Stimulated activated CD4-positive, alpha-beta T cell treated with anti-CD3 and anti-CD28 coated beads, Interleukin-15, amount 100 ng/mL, for 1 hour (primary cell): ENCODE data around the gene PARP8.
"Not testable (repeated sequence)": the region's sequence is repeated elsewhere in the genome, so short reads cannot be mapped to it uniquely, and the experiment has no call there.

ENCODE experiments used
- DNase-seq, 2 donors: peaks; one replicate each; pipeline ENCODE4 v3.0.0-alpha.2; 2020; ENCODE audit warnings: low read depth in 1 of 2, low spot score in 1 of 2

The PARP8 gene

DNA sequence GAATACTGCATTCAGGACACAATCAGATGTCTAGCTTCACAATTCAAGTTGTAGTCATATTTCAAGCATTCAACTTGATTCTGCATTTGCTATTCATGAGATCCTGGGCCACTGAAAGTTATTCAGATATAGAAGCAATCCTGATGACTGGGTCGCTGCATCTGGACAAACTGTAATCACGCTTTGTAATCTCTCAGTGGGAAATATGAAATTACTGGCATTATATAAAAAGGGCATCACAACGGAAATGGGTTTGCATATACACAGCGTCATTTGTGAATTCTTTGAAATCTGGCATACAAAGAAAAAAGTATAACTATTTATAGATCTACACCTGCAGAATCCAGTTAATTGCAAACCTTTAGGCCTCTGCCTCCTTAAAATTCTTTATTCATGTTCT lies 102.2 kb downstream of the PARP8 start:
- no peak for DNase-seq

GRCh38 chr5:50770441-50770840 lies 104.0 kb downstream of the PARP8 start:
- DNase-seq: no peak

- not testable (repeated sequence) for DNase-seq
These were observed 108.2 kb downstream of the PARP8 start for GRCh38 chr5:50774446-50775175.

DNA sequence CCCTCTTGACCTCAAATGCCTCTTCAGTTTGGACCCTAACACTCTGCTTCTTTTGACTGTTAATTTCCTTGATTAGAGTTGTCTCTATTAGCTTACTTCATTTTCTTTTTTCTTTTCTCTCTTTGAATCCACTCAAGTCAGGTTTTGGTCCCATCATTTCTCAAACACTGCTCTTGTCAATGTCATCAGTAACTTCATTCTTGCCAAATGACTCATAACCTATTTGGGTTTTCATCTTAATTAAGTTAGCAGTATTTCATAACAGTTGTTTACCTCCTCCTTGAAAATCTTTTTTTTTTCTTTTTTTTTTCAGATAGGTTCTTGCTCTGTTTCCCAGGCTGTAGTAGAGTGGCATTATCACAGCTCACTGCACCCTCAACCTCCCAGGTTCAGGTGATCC lies 119.6 kb downstream of the PARP8 start:
- DNase-seq: no peak

- no peak for DNase-seq
These were observed 125.4 kb downstream of the PARP8 start for GRCh38 chr5:50791813-50792212.

GRCh38 chr5:50792843-50793242 lies 126.4 kb downstream of the PARP8 start:
- DNase-seq: no peak

GRCh38 chr5:50794812-50795211 lies 128.4 kb downstream of the PARP8 start:
- no peak for DNase-seq

DNA sequence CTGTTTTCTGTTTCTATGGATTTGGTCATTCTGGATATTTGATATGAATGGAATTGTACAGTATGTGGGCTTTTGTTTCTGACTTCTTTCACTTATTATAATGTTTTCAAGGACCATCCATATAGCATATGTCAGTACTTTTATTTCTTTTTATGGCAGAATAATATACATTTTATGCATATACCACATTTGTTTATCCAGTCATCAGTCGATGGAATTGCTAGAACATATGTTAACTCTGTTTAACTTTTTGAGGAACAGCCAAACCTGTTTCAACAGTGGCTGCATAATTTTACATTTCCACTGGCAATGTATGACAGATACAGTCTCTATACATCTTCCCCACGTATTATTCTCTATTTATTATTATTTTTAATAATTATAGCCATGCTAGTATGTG lies 131.6 kb downstream of the PARP8 start:
- DNase-seq: no peak

DNA sequence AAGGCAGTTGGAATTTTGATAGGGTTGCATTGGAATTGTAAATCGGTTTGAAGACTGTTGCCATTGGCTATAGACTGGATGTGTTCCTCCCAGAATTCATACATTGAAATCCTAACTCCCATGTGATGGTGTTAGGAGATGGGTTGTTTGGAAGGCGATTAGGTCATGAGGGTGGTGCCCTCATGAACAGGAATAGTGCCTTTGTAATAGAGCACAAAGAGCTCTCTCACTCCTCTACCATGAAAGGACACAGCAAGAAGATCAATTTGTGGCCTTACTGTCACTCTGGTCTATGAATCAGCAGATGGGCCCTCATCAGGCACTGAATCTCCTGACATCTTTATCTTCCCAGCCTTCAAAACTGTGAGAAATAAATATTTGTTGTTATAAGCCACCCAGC lies 133.2 kb downstream of the PARP8 start:
- no peak for DNase-seq

- DNase-seq: no peak
These were observed 134.0 kb downstream of the PARP8 start for GRCh38 chr5:50800410-50800809.

GRCh38 chr5:50807661-50808060 lies 141.2 kb downstream of the PARP8 start:
- no peak for DNase-seq

DNA sequence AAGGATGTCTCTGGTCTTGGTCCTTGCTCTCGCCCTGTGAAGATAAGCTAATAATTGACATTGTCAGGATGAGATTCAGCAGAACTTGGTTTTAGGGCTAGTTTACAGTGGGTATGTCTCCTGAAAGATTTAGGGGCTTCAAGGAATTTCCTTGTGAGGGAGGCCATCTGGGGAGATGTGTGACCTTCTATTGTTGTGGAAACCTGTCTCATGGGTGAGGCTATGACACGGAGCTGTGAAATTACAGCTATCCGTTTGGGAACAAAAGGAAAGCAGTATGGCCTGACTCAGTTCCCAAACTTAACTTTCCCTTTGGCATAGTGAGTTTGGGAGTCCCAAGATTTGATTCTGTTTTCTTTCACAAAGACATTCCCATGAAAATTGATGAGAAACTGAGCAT lies 142.0 kb downstream of the PARP8 start:
- no peak for DNase-seq

GRCh38 chr5:50811746-50812145 lies 145.3 kb downstream of the PARP8 start:
- DNase-seq: not testable (repeated sequence)

GRCh38 chr5:50813691-50814090 lies 147.3 kb downstream of the PARP8 start:
- DNase-seq: no peak

DNA sequence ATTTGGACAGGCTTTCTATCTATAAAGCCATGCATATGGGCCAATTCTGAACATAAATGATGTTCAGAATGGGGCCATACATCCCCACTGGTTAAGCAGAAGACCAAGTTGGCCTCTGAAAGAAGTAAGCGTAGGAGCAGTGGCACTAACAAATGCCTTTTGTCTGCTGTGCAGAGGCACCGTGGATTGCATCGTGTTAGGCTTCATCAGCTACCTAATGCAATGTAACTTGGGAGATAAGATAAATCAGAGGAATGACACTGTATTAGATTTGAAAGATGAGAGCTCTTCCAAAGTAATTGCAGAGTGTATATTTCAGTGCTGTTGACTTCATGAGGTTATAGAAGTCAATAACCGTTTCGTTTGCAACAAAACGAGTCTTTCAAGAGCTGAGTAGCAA lies 148.1 kb downstream of the PARP8 start:
- DNase-seq: no peak

DNA sequence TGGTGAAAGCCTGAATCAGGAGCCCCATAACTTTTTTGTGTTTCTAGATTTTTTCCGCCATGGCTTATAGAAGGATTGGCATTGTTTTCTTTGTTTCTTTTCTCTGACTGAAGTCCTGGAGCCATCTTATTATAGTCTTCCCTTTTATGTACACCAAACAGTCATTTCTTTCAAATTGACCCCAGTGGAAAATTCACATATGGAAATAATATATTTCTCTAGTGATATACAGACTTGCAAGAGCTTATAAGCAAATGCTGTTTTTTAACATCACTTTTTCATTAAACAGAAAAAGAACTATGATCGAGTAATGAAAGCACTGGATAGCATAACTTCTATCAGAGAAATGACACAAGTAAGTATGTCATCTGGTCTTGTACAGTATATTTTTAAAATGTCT lies 155.6 kb downstream of the PARP8 start:
- no peak for DNase-seq

DNA sequence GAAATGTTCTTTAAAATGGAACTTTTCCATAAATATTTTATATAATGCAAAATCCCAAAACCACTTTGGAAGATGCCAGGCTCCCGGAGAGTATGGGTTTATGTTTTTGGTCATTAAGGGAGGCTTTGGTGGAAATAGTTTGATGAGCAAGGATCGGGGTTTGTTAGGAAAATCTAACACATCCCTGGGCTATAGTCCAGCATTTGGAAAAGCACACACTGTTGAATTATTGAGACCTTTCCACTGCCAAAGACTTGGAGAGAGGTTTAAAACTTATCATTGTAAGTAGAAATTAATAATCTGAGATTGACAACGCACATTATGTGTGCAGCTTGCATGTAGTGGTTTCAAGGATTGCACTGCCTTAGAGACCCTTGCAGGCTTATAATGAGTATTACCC lies 156.3 kb downstream of the PARP8 start:
- DNase-seq: no peak

DNA sequence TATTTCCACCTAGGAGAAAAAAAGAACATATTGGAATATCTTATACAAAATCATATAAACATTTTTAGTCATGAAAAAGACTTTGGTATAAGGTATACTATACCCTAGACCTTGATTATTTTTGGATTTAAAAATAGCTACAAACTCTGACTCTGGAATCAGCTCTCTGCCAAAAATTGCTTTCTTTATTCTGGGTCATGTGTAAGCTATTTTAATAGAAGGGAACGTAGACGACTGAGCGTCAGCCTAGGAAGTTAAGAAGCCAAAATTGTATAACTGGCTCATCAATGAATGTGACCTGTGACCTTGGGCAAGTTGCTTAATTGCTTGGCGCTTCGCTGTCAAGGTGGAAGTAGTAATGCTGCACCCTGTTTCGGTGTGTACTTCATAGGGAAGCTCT lies 157.1 kb downstream of the PARP8 start:
- DNase-seq: no peak

- DNase-seq: no peak
These were observed 157.7 kb downstream of the PARP8 start for GRCh38 chr5:50824109-50824508.

DNA sequence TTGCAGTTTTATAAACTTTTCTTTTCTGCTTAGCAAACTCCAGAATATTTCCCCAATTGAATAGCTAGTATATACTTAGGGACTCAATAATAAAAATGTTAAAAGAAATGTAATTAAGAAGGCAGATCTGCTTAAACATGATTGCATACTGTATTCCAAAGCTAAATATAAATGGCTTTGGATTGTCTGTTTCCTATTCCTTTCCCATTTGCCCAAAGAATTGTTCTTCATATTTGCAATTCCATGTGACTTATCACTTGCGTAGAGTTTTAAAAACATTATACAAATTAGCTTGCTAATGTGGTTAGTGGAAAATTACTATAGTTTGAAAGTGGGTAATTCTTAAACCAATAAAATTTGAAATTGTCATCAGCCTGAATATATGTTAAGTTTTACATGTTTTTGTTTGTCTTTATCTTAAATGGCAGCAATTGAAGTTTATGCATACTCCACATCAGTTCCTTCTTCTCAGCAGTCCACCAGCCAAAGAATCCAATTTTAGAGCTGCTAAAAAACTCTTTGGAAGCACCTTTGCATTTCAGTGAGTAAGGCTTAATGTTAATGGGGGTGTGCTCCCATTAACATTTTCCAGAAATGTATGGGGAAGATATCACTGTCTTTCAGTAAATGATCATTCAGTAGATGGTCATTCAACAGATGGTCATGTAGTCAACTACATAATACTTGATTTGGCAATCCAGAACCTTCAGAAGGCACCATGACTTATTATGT lies 161.2 kb downstream of the PARP8 start:
- no peak for DNase-seq

GRCh38 chr5:50829023-50829422 lies 162.6 kb downstream of the PARP8 start:
- no peak for DNase-seq

GRCh38 chr5:50832657-50833284 lies 166.3 kb downstream of the PARP8 start:
- no peak for DNase-seq
